ENCODE measurements around the gene INPP1.

Gene INPP1

GRCh38 chr2:190365499-190366204 lies 22.3 kb downstream of the INPP1 start:
- DNase-seq: peak in 2 of 3 experiments; percentile 10 to 59

- no peak for DNase-seq
Measured at GRCh38 chr2:190366248-190366753, 22.9 kb downstream of the INPP1 start.

GRCh38 chr2:190367091-190367490 lies 23.7 kb downstream of the INPP1 start:
- no peak for DNase-seq

GRCh38 chr2:190369635-190370034 lies 26.2 kb downstream of the INPP1 start:
- DNase-seq: no peak

GRCh38 chr2:190376083-190376482 lies 32.7 kb downstream of the INPP1 start:
- DNase-seq: no peak

- no peak for DNase-seq
Measured at GRCh38 chr2:190376591-190377245, 33.3 kb downstream of the INPP1 start.

GRCh38 chr2:190378880-190379237 lies 35.5 kb downstream of the INPP1 start:
- DNase-seq: no peak

GRCh38 chr2:190379249-190379964 lies 36.0 kb downstream of the INPP1 start:
- peak; percentile 32 to 70 (median 38) for DNase-seq

GRCh38 chr2:190380962-190381412 lies 37.6 kb downstream of the INPP1 start:
- DNase-seq: no peak

- peak; percentile 28 to 81 (median 55) for DNase-seq
Measured at GRCh38 chr2:190382851-190383250, 39.5 kb downstream of the INPP1 start.

GRCh38 chr2:190387422-190387821 lies 44.0 kb downstream of the INPP1 start:
- no peak for DNase-seq

- DNase-seq: no peak
Measured at GRCh38 chr2:190396271-190396670, 52.9 kb downstream of the INPP1 start.

GRCh38 chr2:190402986-190403603 lies 59.7 kb downstream of the INPP1 start:
- DNase-seq: no peak

- no peak for DNase-seq
Measured at GRCh38 chr2:190404487-190404886, 61.1 kb downstream of the INPP1 start.

GRCh38 chr2:190405070-190405469 lies 61.7 kb downstream of the INPP1 start:
- DNase-seq: no peak

GRCh38 chr2:190405995-190406394 lies 62.6 kb downstream of the INPP1 start:
- DNase-seq: no peak

GRCh38 chr2:190406805-190407204 lies 63.4 kb downstream of the INPP1 start:
- DNase-seq: no peak

GRCh38 chr2:190407246-190407661 lies 63.9 kb downstream of the INPP1 start:
- DNase-seq: peak; percentile 8 to 82 (median 74)

- peak; percentile 57 to 83 (median 82) for DNase-seq
Measured at GRCh38 chr2:190407662-190408537, 64.5 kb downstream of the INPP1 start, which contains the start of gene MFSD6. Gene MFSD6 (plus strand): TSS chr2:190408355. CDS start chr2:190436030, 27,675 bp downstream.

GRCh38 chr2:190408538-190409271 lies 65.3 kb downstream of the INPP1 start:
- peak; percentile 44 to 88 (median 88) for DNase-seq

- peak in 1 of 3 experiments; percentile 55 for DNase-seq
Measured at GRCh38 chr2:190409616-190410015, 66.2 kb downstream of the INPP1 start.
